Measurements from ENCODE around the gene CPEB4.
A peak's percentile ranks its signal among the peaks of the same experiment; 100 is the strongest.

CPEB4 gene

GRCh38 chr5:173887610-173888472, at the start of gene CPEB4:
Gene CPEB4, plus strand, starts transcription at chr5:173888349. Its CDS starts 1,385 bp downstream, at chr5:173889734.
- DNase-seq, result peak; percentile 98

GRCh38 chr5:173839117-173839713, 48.9 kb upstream of the CPEB4 start:
- DNase-seq, result no peak

GRCh38 chr5:173840111-173840983, 47.8 kb upstream of the CPEB4 start:
- DNase-seq, result no peak

- DNase-seq, result no peak
These were observed 46.4 kb upstream of the CPEB4 start for GRCh38 chr5:173841710-173842109.

GRCh38 chr5:173843794-173844193, 44.4 kb upstream of the CPEB4 start:
- DNase-seq, result no peak

- DNase-seq, result no peak
These were observed 42.8 kb upstream of the CPEB4 start for GRCh38 chr5:173845321-173845720.

- DNase-seq, result no peak
These were observed 41.1 kb upstream of the CPEB4 start for GRCh38 chr5:173846929-173847501.

- no peak for DNase-seq
These were observed 39.1 kb upstream of the CPEB4 start for GRCh38 chr5:173848986-173849596.

GRCh38 chr5:173849908-173850307, 38.2 kb upstream of the CPEB4 start:
- no peak for DNase-seq

GRCh38 chr5:173850659-173851058, 37.5 kb upstream of the CPEB4 start:
- no peak for DNase-seq

- DNase-seq, result no peak
These were observed 36.4 kb upstream of the CPEB4 start for GRCh38 chr5:173851595-173852243.

GRCh38 chr5:173852790-173853359, 35.3 kb upstream of the CPEB4 start:
- DNase-seq, result no peak

GRCh38 chr5:173853370-173854131, 34.6 kb upstream of the CPEB4 start:
- DNase-seq, result no peak

- no peak for DNase-seq
These were observed 32.8 kb upstream of the CPEB4 start for GRCh38 chr5:173855162-173855994.

- no peak for DNase-seq
These were observed 32.0 kb upstream of the CPEB4 start for GRCh38 chr5:173855995-173856656.

- no peak for DNase-seq
These were observed 30.9 kb upstream of the CPEB4 start for GRCh38 chr5:173857234-173857633.

- no peak for DNase-seq
These were observed 30.0 kb upstream of the CPEB4 start for GRCh38 chr5:173858021-173858669.

- no peak for DNase-seq
These were observed 29.3 kb upstream of the CPEB4 start for GRCh38 chr5:173858670-173859407.
